HepG2 (cell line): ENCODE measurements around the gene POLE3. TPM values are rescaled to one million over a fixed set of nuclear protein-coding genes. Genes with fewer than 3 reads are reported as not detected.

ENCODE experiments used
- ASH2L ChIP-seq: fragments of 300-600, 200-600 bp; sonication (generic); IDR thresholded peaks from 2 replicates; pipeline ENCODE4 v1.7.0; 2017; ENCODE audit warnings: low read depth, mild to moderate bottlenecking, moderate library complexity, mixed read lengths, low read length; ENCODE audit not compliant: insufficient read length
- HNF1B ChIP-seq: sonication (generic); formaldehyde crosslinking; IDR thresholded peaks from 2 replicates; pipeline ENCODE4 v1.5.1; 2020; ENCODE audit warnings: mild to moderate bottlenecking, moderate library complexity, missing genetic modification reagents
- HOMEZ ChIP-seq: IDR thresholded peaks from 2 replicates; pipeline ENCODE4 v1.6.1; 2016; ENCODE audit warnings: low read depth
- IRF2 ChIP-seq: IDR thresholded peaks from 2 replicates; pipeline ENCODE4 v1.6.1; 2018; ENCODE audit warnings: missing genetic modification reagents, missing compliant biosample characterization
- KLF12 ChIP-seq: sonication (generic); formaldehyde crosslinking; IDR thresholded peaks from 2 replicates; pipeline ENCODE4 v1.4.0; 2020; ENCODE audit warnings: missing genetic modification reagents, borderline replicate concordance
- MXD4 ChIP-seq: IDR thresholded peaks from 2 replicates; pipeline ENCODE4 v1.6.1; 2016; ENCODE audit warnings: mild to moderate bottlenecking, missing biosample characterization, missing genetic modification reagents
- PHF20 ChIP-seq: sonication (generic); formaldehyde crosslinking; IDR thresholded peaks from 2 replicates; pipeline ENCODE4 v1.5.0; 2020; ENCODE audit warnings: mild to moderate bottlenecking, missing genetic modification reagents
- ZFX ChIP-seq: sonication (generic); formaldehyde crosslinking; IDR thresholded peaks from 2 replicates; pipeline ENCODE4 v1.4.0; 2020; ENCODE audit warnings: mild to moderate bottlenecking, low read depth, missing genetic modification reagents, moderate library complexity
- ZKSCAN8 ChIP-seq: IDR thresholded peaks from 2 replicates; pipeline ENCODE4 v1.6.1; 2016; ENCODE audit warnings: borderline replicate concordance, missing genetic modification reagents, missing compliant biosample characterization
- ZNF136 ChIP-seq: sonication (generic); formaldehyde crosslinking; IDR thresholded peaks from 2 replicates; pipeline ENCODE4 v1.8.1; 2022; ENCODE audit warnings: low read depth, mild to moderate bottlenecking, moderate library complexity, missing genetic modification reagents
- ZNF138 ChIP-seq: sonication (generic); formaldehyde crosslinking; IDR thresholded peaks from 2 replicates; pipeline ENCODE4 v1.5.0; 2020; ENCODE audit warnings: mild to moderate bottlenecking, low read depth, missing genetic modification reagents
- ZNF891 ChIP-seq: sonication (generic); formaldehyde crosslinking; IDR thresholded peaks from 2 replicates; pipeline ENCODE4 v1.5.0; 2020; ENCODE audit warnings: mild to moderate bottlenecking, missing genetic modification reagents
- ZSCAN25 ChIP-seq: sonication (generic); formaldehyde crosslinking; IDR thresholded peaks from 2 replicates; pipeline ENCODE4 v1.8.0; 2022; ENCODE audit warnings: mild to moderate bottlenecking, missing genetic modification reagents
- polyA plus RNA-seq, 8 experiments: library from polyadenylated mRNA; depleted of rRNA in 3 of 8; stranded (reverse) in 7 of 8; unstranded in 1 of 8; fragments of >200 nt; fragmentation: Illumina TruSeq in 4 of 8; extraction: Trizol in 4 of 8; gene quantifications; 2 replicates each; pipeline versions ENCODE4 v1.2.1 to v1.2.3, GENCODE V29; 2011 to 2016; ENCODE audit warnings: low read depth in 4 of 8, missing spikeins in 1 of 8, mixed read lengths in 1 of 8; ENCODE audit not compliant: insufficient read depth in 1 of 8
- total RNA-seq, 5 experiments: library from RNA; depleted of rRNA; stranded (reverse); fragments of >200 nt; fragmentation: Illumina TruSeq; extraction: Trizol; gene quantifications; 2 replicates each; pipeline ENCODE4 v1.2.3, GENCODE V29; 2016; ENCODE audit warnings: low read depth in 1 of 5
- TF ChIP-seq, protein P1 (sequence below): IDR thresholded peaks from 2 replicates; pipeline ENCODE4 v1.6.1; 2016; ENCODE audit warnings: low read depth, control low read depth
- TF ChIP-seq, protein P2 (sequence below): IDR thresholded peaks from 2 replicates; pipeline ENCODE4 v1.6.1; 2016
- TF ChIP-seq, protein P3 (sequence below): sonication (generic); formaldehyde crosslinking; conservative IDR thresholded peaks from 2 replicates; pipeline ENCODE4 v1.8.0; 2022; ENCODE audit warnings: mild to moderate bottlenecking, moderate library complexity, missing genetic modification reagents
- TF ChIP-seq, protein P4 (sequence below): sonication (generic); formaldehyde crosslinking; IDR thresholded peaks from 2 replicates; pipeline ENCODE4 v1.8.1; 2023; ENCODE audit warnings: mild to moderate bottlenecking, missing genetic modification reagents

Gene POLE3
- total and polyA plus RNA-seq, 2 of the 13 experiments (the other 11 are each of a cell fraction or from before 2014, with no cell fraction given), result 36.0 to 77.2 TPM

- TF ChIP-seq, protein P1, sequence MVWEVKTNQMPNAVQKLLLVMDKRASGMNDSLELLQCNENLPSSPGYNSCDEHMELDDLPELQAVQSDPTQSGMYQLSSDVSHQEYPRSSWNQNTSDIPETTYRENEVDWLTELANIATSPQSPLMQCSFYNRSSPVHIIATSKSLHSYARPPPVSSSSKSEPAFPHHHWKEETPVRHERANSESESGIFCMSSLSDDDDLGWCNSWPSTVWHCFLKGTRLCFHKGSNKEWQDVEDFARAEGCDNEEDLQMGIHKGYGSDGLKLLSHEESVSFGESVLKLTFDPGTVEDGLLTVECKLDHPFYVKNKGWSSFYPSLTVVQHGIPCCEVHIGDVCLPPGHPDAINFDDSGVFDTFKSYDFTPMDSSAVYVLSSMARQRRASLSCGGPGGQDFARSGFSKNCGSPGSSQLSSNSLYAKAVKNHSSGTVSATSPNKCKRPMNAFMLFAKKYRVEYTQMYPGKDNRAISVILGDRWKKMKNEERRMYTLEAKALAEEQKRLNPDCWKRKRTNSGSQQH (CRISPR knock-in tag), result peak; percentile 12; the same call in 1 of the 2 replicates
- TF ChIP-seq MXD4 (CRISPR knock-in tag) (peak; percentile 75), ZKSCAN8 (CRISPR knock-in tag) (peak; percentile 54; the same call in 1 of the 2 replicates), ZNF138 (no peak), ZNF891 (CRISPR knock-in tag) (peak; percentile 81; the same call in 1 of the 2 replicates), ASH2L (peak; percentile 73), HOMEZ (CRISPR knock-in tag) (0 out of 2 replicates have a peak, but pooled peaks have one; percentile 48), IRF2 (CRISPR knock-in tag) (peak; percentile 88; the same call in 1 of the 2 replicates), HNF1B (CRISPR knock-in tag) (peak; percentile 98), ZNF136 (CRISPR knock-in tag) (no peak), ZFX (CRISPR knock-in tag) (peak; percentile 86), PHF20 (peak; percentile 45), ZSCAN25 (CRISPR knock-in tag) (no peak; the same call in 1 of the 2 replicates), KLF12 (CRISPR knock-in tag) (peak; percentile 65; the same call in 1 of the 2 replicates)
- TF ChIP-seq, protein P2, sequence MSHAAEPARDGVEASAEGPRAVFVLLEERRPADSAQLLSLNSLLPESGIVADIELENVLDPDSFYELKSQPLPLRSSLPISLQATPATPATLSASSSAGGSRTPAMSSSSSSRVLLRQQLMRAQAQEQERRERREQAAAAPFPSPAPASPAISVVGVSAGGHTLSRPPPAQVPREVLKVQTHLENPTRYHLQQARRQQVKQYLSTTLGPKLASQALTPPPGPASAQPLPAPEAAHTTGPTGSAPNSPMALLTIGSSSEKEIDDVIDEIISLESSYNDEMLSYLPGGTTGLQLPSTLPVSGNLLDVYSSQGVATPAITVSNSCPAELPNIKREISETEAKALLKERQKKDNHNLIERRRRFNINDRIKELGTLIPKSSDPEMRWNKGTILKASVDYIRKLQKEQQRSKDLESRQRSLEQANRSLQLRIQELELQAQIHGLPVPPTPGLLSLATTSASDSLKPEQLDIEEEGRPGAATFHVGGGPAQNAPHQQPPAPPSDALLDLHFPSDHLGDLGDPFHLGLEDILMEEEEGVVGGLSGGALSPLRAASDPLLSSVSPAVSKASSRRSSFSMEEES, result 0 out of 2 replicates have a peak, but pooled peaks have one; percentile 45
- TF ChIP-seq, protein P3, sequence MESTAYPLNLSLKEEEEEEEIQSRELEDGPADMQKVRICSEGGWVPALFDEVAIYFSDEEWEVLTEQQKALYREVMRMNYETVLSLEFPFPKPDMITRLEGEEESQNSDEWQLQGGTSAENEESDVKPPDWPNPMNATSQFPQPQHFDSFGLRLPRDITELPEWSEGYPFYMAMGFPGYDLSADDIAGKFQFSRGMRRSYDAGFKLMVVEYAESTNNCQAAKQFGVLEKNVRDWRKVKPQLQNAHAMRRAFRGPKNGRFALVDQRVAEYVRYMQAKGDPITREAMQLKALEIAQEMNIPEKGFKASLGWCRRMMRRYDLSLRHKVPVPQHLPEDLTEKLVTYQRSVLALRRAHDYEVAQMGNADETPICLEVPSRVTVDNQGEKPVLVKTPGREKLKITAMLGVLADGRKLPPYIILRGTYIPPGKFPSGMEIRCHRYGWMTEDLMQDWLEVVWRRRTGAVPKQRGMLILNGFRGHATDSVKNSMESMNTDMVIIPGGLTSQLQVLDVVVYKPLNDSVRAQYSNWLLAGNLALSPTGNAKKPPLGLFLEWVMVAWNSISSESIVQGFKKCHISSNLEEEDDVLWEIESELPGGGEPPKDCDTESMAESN (CRISPR knock-in tag), result peak; percentile 89
- TF ChIP-seq, protein P4, sequence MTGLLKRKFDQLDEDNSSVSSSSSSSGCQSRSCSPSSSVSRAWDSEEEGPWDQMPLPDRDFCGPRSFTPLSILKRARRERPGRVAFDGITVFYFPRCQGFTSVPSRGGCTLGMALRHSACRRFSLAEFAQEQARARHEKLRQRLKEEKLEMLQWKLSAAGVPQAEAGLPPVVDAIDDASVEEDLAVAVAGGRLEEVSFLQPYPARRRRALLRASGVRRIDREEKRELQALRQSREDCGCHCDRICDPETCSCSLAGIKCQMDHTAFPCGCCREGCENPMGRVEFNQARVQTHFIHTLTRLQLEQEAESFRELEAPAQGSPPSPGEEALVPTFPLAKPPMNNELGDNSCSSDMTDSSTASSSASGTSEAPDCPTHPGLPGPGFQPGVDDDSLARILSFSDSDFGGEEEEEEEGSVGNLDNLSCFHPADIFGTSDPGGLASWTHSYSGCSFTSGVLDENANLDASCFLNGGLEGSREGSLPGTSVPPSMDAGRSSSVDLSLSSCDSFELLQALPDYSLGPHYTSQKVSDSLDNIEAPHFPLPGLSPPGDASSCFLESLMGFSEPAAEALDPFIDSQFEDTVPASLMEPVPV, result peak; percentile 71; the same call in 1 of the 2 replicates
These were observed 9.3 kb downstream of the POLE3 start, which contains the start of gene ALAD (continued) for GRCh38 chr9:113401027-113401792.
